ENCODE data around the gene TEN1.

Gene TEN1

DNA sequence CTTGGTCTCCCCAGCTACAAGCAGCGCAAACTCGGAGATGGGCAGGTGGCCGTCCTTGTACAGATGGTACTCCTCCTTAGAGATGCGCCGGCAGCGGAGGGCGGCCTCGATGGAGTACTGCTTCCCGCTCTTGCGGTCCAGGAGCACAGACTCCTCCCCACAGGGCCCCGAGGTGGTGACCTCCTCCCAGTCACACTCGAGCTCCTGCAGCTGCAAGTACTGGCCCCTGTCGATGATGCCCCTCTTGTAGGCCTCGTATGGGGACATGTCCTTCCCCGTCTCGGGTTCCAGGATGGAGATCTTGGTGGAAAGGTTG, 28.8 kb downstream of the TEN1 start:
- no peak for DNase-seq

DNA sequence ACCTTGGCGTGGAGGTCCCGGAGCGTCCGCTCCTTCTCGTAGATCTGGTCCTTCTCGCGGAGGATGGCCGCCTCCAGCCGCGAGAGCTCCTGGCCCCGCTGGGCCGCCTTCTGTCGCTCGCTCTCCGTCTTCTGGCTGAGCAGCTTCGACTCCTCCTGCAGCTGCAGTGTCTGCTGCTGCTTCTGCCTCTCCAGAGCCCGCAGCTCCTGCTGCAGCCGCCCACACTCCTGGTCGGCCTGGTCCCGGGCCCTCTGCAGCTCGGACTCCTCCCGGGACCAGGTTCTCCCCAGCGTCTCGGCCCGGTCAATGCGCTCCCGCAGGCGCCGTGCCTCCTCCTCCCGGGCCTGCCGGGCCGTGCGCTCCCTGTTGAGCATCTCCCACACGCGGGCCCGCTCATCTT, 29.2 kb downstream of the TEN1 start:
- no peak for DNase-seq

DNA sequence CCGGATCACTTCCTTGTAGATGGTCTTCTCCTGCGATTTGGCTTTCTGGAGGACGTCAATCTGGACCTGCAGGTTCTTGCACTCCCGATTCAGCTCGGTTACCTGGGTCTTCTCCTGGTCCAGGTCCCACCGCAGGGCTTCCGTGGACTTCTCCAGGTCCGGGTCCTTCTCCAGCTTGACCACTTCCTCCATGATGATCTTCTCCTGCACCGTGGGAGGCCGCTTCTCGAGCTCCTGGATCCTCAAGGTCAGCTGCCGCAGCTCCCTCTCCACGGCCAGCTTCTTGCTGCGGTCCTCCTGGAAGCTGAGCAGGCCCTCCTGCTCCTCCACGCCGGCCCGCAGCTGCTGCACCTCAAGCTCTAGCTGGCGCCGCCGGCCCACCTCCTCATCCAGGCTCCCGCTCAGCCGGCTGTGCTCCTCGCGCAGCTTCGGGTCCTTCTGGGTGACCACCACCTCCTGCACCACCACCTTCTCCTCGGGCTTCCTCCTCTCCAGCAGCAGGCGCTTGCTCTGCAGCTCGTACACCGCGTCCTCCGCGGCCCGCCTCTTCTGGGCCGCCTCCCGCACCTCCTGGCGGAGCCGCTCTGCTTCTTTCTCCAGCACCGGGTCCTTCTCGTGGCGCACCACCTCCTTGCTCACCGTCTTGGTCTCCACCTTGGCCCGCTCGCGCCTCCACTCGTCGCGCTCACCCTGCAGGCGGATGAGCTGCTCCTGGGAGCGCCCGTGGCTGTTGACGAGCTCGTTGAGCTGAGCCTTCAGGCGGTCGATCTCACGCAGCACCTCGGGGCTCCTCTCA, 29.8 kb downstream of the TEN1 start:
- no peak for DNase-seq

DNA sequence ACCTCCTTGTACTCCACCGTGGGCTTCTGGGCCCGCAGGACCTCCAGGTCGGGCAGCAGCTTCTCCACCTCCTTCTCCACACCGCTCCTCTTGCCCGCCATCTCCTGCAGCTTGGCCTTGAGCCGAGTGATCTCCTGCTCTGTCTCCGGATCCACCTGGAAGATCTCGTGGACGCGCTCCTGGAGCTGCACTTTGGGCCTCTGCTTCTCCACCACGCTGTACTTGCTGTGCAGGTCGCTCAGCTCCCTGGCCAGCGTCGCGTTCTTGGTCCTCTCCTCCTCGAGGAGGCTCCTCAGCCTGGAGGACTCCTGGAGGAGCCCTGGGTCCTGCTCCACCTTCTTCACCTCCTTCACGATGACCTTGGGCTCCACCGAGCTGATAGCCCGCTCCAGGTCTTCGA, 30.4 kb downstream of the TEN1 start:
- no peak for DNase-seq

DNA sequence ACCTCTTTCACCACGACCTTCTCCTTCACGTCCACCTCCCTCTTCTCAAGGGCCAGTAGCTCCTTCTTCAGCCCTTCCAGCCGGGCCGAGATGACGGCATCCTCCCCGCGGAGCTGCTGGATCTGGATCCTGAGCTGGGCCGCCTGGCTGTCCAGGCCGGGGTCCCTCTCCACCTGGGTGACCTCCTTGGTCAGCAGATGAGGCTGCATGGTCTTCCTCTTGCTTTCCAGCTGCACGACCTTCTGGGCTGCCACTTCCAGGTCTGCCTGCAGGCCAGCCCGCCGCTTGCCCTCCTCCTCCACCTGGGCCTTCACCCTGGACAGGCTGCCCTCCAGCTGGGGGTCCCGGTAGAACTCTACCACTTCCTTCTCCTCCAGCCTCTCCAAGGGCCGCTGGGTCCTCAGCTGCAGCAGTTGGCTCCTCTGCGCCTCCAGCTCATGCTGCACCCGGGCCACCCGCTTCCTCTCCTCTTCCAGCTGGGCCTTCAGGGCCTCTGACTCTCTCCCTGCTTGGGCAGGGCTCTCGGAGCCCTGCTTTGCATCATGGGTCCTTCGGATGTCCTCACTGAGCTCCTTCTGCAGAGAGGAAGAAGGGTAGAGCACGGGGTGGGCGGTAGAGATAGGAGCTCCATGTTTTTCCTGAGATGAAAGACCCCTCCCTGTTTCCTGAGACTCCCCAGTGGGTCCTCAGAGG, 31.1 kb downstream of the TEN1 start:
- no peak for DNase-seq

DNA sequence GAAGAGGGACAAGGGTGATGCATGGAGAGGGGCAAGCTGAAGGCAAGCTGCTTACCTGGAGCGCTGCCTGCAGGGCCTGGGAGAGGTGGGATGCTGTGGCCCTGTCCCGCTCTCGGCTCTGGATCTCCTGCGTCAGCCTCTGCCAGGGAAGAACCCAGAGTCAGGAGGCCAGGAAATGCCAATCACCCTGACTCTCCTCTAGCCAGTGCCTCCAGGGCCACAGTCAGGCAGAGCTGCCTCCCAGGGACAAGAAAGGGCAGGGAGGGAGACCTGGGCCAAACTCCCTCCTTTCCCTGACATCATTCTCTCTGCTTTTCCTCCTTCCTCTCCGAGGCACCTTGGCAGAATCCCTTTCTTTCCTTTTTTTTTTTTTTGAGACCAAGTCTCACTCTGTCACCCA, 32.9 kb downstream of the TEN1 start:
- no peak for DNase-seq

DNA sequence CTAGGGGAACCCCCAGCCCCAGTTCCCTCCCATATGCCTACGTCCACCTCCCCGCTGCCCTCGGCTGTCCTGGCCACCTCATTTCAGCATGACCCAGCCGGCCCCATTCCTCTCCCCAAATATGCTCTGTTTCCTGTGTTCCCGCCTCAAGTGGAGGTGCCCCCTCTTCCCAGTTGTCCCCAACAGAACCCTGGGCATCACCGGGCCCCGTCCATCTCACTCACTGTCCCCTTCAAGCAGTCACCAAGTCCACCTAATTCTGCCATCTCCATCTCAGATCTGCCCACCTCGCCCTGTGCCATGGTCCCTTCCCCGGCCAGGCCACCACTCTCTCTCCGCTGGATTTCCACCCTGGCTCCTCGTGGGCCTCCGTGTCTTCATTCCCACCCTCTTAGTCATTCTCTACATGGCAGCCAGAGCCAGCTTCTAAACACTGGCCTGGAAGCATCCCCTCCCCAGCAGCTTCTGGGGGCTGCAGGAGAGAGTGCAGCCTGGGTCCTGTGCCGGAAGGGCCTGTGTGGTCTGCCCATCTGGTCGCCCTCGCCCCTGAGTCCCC, 34.4 kb downstream of the TEN1 start:
- no peak for DNase-seq

DNA sequence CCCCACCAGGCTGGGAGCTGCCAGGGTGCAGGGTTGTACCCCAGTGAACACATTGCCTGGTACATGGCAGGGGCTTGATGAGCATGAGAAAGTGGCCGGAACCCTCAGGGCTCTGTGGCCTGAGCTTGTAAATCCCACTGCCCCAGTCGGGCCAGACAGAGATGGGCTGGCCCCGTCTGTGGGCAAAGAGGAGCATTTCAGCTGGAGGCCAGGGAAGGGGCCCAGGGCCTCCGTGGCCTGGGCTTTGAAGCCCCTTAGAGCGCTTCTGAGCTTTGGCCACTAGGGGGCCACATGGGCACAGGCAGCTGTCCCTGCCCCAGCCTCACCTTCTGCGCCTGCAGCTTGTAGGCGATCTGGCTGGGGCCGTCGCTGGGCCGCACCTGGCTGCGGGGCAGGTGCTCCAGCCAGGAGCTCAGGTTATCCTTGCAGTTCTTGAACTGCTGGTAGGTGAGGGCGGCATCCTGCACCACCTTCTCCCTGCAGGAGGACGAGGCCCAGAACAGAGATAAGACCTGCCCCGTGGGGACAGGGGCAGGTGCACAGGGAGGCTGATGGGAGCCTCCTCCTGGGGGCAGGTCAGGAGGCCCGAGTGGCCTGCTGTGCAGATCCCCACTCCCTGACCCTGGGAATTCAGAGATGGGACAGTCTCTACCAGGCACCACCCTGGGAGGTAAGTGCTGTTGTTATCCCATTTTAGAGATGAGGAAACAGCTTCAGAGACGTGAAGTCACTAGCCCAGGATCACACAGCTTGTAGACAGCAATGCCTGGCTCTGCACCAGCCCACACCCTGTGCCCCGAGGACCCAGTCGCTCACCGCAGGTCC, 35.3 kb downstream of the TEN1 start:
- peak; percentile 73 to 79 for DNase-seq

DNA sequence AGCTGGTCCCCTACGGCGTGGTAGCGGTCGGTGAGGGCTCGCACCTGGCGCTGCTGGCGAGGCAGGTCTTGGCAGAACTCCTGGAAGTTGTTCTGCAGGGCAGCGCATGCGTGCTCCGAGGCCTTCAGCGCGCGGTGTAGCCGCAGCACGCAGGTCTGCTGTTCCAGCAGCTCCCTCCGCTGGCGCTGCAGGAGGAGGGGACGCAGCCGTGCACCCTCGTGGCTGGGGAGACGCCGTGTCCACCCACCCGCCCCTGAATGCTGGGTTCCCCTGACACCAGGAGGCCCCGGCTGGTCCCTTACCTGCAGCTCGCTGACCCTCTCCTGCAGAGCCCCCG, 35.9 kb downstream of the TEN1 start:
- no peak for DNase-seq

DNA sequence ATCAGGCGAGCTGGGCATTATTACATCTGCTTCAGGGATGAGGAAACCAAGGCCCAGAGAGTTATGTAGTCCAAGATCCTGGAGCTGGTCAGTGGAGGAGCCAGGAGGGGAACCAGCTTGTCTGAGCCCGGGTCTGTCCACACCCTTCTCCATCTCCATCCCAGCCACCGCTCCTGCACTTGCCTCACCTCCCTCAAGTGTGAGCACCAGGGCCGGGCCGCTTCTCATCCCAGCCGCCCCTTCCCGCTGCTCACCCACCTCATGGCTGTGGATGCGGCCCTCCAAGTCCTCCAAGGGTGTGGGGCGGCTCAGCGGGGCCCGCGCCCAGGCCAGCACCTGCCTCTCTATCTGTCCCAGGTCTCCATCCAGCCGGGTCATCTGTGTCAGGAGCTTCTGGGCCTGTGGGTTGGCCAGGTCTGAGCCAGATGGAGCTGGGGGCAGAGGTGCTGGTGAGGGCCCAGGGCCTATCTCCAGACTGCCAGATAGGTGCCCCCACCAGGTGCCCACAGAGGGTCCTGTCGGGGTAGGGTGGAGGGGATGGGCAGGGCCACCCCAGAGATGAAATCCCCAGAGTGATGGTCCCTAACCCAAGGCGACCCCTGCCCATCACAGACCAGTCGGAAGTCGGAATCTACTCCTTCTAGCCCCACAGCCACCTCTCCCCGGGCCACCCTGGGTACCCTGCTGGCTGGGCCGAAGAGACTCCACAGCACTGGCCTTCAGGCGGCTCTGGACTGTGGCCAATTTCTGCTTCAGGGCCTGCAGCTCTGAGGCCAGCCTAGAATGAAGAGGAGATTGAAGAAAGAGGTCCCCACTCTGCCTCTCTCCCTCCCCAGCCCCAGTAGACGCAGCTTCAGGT, 38.7 kb downstream of the TEN1 start:
- DNase-seq: no peak

DNA sequence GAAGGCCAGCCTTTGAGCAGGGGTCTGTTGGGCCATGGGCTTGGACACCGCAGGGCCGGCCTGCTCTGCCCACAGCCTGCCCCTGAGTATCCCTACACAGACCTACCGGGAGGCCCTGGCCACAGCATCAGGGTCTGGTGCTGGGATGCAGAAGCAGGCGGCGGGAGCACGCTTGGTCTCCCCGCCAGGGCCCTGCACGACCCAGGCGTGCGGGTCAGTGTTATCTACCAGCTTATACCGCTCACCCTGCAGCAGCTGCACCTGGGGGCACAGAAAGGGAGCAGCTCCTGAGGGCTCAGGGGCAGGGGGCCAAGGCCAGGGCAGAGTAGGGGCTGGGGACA, 39.3 kb downstream of the TEN1 start:
- no peak for DNase-seq

DNA sequence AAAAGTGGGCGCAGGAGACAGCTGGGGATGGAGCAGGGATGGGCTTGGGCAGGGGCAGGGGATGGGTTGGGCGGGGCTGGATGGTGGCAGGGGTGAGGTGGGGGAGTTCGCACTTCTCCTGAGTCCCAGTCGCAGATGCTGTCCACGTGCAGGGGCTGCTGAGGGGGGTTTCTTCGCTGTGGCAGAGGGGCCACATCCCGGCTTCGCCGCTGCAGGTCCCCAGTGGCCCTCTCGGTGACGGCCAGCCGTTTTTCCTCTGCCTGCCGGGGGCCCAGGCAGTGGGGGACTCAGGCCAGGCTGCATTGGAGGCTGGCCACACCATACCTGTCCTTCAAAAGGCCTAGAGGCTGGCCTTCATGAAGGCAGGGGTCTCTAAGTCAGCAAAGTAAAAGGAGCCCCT, 39.8 kb downstream of the TEN1 start:
- no peak for DNase-seq

DNA sequence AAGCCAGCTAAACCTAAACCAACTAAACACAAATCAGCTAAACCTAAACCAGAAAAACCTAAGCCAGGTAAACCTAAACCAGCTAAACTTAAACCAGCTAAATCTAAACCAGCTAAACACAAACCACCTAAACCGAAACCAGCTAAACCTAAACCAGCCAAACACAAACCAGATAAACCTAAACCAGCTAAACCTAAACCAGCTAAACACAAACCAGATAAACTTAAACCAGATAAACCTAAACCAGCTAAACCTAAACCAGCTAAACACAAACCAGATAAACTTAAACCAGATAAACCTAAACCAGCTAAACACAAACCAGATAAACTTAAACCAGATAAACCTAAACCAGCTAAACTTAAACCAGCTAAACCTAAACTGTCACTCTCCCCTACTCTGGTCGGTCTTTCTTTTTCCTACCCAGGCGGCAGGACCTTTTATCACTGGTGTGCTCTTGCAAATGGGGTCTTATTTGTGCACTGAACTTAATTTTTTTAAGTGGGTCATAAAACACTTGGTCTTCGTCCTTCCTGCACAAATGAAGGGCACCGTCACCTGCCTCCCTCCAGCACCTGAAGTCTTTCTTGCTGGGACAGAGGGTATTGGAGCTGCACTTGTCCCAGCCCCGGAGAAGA, 40.9 kb downstream of the TEN1 start:
- DNase-seq: no peak

DNA sequence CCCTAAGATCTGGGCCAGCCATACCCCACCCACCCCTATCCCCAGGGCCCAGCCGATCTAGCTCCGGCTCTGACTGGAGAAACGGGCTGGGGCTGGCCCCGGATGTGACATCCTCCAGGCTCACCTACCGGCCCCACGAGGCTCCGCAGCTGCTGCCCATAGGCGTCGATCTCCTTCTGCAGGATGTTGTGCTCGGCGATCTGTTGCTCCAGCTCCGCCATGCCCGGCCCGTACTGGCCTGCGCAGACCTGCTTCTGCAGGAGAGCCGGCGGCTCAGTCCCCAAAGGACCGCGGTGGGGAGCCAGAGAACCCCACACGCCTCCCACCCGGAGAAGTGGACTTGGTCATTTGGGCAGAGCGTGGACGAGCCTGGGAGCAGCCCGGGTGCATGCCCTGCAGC, 43.2 kb downstream of the TEN1 start:
- DNase-seq: no peak

DNA sequence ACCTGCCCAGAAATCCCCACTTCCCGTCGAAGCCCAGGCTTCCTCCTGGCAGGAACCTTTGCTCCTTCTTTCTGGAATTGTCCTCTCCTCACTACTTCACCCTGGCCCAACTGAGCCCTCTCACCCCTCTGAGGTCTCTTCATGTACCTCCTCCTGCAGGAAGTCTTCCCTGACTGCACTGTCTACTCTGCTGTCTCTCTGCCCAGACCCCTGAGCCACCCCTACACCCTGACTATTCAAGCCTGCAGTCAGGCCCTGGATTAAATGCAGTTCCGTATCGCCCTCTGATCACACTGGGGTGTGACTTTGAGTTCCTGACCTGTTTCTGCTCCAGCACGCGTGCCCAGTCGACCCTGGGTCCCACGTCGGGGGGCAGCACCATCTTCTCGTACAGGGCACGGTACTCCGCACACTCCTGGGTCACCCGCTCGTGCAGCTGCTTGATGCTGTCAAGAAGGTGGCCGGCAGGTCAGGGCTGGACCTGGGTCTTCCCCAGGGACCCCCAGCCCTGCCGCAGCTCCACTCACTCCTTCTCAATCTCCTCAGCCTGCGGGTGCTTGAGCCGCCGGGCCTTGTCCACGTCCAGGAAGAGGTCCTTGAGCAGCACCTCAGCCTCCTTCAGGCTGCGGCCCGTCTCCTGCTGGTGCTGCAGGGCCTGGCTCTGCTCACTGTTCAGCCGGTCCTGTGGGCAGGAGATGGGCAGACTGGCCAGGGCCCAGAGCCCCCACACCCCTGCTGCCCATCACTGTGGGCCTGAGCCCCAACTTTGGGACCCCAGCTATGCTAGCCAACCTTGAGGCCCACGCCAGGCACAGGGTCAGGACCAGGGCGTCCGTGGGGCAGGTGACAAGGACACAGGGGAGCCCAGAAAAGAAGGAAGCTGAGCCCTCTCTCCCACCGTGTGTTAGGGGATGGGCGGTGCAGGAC, 44.2 kb downstream of the TEN1 start:
- no peak for DNase-seq

DNA sequence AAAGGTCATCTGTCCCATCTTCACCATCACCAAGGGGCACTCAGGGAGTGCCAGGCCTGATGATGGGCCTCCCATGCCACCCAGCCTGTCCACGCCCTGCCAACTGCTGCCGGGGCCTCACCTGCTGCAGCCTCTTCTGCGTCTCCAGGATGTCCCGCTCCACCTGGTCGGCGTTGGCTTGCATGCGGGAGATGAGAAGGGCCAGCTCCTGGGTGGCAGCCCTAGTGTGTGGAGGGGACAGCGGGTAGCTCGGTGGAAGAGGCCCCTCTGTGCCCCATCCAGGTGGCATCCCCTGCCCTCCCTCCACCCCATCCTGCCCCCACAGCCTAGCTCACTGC, 44.8 kb downstream of the TEN1 start:
- DNase-seq: no peak

DNA sequence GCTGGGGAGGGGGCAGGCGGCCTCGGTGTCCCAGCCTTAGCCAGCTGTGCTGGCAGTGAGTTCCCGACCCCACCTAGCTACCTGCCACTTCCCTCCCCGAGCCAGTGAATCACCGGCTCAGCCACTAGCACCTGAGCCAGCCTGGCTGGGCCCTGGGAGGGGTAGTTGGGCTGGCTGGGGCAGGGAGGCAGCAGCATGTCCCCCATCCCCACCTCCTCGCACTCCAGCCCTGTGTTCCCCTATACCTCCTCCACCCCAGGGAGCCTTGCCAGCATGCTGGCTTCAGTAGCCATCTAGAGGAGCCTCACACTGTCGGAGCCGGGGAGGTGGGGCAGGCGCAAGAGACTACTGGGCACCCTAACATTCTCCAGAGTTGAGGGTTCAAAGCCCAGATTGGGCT, 45.3 kb downstream of the TEN1 start:
- no peak for DNase-seq

DNA sequence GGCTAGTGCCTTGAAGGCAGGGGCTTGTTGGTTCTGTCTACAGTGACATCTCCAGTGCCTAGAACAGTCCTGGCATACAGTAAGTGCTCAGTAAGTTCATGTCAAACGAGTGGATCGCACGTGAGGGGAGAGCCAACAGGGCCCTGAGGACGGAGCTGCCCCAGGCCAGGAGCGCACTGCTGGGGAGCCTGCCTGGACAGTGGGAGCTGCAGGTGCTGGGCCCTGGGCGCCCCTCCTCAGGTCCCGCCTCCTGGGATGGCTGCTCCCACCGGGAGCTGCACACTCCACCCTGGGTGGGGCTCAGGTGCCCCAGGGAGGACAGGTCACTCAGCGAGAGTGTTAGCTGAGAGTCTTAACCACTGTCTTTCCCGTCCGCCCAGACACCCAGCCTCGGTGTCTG, 46.3 kb downstream of the TEN1 start:
- DNase-seq: no peak

DNA sequence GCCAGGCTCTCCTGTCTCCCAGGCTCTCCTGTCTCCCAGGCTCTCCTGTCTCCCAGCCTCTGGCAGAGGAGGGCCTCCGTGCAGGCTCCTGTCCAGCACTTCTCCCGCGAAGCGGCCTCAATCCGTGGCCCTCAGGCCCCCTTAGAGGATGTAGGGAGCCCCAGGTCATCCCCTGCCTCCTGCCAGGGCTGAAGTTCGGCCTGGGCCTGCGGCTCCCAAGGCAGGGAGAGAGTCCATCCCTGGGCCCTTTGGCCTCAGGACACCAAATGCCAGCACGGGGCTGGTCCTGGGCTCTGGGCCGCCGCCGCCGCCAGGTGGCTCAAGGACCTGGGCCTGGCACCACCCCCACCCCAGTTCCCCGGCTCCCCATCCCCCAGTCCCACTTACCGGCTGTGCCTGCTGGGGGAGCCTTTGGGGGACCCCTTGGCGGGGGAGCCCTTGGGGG, 47.7 kb downstream of the TEN1 start:
- no peak for DNase-seq

DNA sequence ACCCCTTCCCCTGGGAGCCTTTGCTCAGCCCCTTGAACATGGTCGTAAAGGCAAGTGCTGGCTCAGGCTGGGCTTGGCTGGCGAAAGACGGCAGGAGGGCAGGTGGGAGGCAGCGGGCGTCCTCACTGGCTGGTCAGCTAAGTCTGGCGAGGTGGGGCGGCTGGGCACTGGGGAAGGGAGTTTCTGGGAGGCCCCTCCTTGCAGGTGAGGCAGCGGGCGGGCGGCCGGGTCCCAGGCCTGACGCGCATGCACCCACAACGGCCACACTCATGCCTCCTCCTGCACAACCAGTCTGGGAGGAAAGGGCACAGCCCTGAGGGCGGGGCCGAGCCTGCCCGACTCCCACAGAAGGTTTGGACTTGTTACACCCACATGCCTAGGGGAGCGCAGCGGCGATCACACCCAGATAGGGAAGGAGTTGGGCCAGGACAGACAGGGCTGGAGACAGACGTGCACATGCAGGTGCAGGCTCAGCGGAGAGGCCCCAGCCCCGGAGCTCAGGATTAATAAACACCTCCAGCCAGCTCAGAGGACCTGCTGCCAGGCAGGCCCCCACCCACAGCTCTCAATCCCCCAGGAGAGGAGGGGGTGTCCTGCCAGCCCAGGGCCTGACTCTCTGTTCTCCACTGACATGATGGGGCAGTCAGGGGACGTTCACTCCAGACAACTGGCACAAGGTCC, 48.3 kb downstream of the TEN1 start, which contains the start of gene EVPL:
TSS of gene EVPL (minus strand) at position 148 of the 681 bp plus-strand sequence. CDS start at position 40, 108 bp downstream.
- DNase-seq: no peak
